ENCODE measurements around the gene HPD. TPM values are rescaled to one million over a fixed set of nuclear protein-coding genes. Genes with fewer than 3 reads are reported as not detected.
A peak's percentile ranks its signal among the peaks of the same experiment; 100 is the strongest.

HPD gene
- total and polyA plus RNA-seq, 2 donors (not counting 1 experiment from before 2014, with no cell fraction given) = 0.17 to 0.36 TPM

DNA sequence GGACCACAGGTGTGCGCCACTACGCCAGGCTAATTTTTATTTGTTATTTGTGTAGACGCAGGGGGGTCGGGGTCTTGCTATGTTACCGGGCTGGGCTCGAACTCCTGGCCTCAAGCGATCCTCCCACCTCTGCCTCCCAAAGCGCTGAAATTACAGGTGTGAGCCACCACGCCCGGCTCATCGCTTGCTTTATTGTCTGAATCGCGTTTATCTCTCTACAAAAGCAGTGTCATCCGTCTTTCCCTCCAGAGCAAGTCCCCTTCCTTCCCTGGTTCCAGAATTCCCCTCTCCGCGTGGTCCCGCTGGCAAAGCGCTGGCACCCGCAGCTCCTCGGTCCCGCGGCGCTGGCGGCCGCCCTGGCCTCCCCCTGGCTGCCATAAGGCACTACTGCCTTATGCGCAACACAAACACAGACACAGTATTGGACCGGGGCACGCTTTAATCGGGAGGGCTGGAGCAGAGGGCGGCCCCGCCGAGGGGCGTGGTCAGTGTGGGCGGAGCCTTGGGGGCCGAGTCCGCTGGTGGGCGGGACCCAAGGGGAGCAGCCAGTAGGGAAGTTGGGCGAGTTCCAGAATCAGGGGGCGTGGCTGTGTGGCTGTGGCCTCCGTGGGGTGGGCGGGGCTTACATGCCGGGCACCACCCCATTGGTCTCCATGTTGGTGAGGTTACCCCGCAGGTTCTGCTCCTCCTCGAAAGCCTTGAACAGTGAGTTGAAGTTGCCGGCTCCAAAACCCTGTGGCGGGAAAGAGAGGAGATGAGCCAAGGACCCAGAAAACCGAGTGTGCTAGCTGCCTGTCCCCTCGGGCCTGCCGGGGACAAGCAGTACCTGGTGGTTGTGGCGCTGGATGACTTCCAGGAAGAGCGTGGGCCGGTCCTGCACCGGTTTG, 19.3 kb downstream of the HPD start:
- DNase-seq (ENCODE audit: low read depth in 2 of 2) = peak; percentile 93 to 98
- no peaks in the 10 kb centered on the region for H3K36me3 ChIP-seq (ENCODE audit: control insufficient read depth, insufficient read depth, low read length)
- H4K20me1 ChIP-seq (ENCODE audit: control insufficient read depth, extremely low read depth, insufficient read depth, low read length) = no peaks in the 10 kb centered on the region
- no peaks in the 10 kb centered on the region for H3K79me2 ChIP-seq (ENCODE audit: control insufficient read depth, insufficient read depth, low read length)
- no peaks in the 10 kb centered on the region for H3K9me3 ChIP-seq (ENCODE audit: control insufficient read depth, insufficient read depth, low read depth, low read length)
- H3K4me2 ChIP-seq (ENCODE audit: extremely low read depth, insufficient read depth, low read length) = peak overlapping the region; percentile 97
- no peaks in the 10 kb centered on the region for H3K27me3 ChIP-seq (ENCODE audit: control insufficient read depth, insufficient read depth, low read length)
- H3K27ac ChIP-seq (ENCODE audit: insufficient read depth, low read length) = no peak overlapping the region
- peak overlapping the region; percentile 45 to 82 (median 71) for H3K4me3 ChIP-seq (replicated peaks in 1 of 4; ENCODE audit: control extremely low read depth in 1 of 4, insufficient read depth in 1 of 4, low read depth in 3 of 4, low read length in 4 of 4)
- H3K4me1 ChIP-seq (ENCODE audit: control insufficient read depth, extremely low read depth, insufficient read depth, low read length) = peaks cover 2% of the 10 kb centered on the region
- H2AFZ ChIP-seq (ENCODE audit: low read length) = peak overlapping the region; percentile 98
- peak overlapping the region; percentile 46 for H3K9ac ChIP-seq (ENCODE audit: insufficient read depth, low read length)
- TF ChIP-seq EZH2 (IDR thresholded peaks at IDR 0.05; ENCODE audit: low read length, missing control alignments) = no peak
- TF ChIP-seq, protein P1, sequence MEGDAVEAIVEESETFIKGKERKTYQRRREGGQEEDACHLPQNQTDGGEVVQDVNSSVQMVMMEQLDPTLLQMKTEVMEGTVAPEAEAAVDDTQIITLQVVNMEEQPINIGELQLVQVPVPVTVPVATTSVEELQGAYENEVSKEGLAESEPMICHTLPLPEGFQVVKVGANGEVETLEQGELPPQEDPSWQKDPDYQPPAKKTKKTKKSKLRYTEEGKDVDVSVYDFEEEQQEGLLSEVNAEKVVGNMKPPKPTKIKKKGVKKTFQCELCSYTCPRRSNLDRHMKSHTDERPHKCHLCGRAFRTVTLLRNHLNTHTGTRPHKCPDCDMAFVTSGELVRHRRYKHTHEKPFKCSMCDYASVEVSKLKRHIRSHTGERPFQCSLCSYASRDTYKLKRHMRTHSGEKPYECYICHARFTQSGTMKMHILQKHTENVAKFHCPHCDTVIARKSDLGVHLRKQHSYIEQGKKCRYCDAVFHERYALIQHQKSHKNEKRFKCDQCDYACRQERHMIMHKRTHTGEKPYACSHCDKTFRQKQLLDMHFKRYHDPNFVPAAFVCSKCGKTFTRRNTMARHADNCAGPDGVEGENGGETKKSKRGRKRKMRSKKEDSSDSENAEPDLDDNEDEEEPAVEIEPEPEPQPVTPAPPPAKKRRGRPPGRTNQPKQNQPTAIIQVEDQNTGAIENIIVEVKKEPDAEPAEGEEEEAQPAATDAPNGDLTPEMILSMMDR (conservative IDR thresholded peaks at IDR 0.05 in 1 of 2, IDR thresholded peaks at IDR 0.05 in 1 of 2; ENCODE audit: low read depth in 1 of 2, low read length in 2 of 2) = peak; percentile 35 to 50

DNA sequence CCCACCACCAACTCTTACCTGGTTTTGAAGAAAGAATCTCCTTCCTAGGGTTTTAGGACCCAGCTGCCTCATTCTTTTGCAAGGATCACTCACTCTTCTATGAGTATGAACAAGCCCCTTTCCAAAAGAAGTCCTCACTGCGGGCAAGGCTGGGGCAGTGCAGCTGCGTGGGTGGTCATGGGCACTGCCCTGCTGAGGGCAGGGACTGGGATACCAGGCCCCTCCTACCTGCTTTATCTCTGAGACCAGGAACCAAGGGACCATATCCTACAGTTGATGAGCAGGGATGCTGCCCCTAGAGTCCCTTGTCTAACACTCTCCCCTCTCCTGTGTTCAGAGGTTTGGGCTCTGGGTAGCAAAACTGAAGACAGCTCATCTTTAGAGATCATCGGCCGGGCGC, 20.5 kb downstream of the HPD start:
- Histone ChIP-seq H4K20me1 (ENCODE audit: control insufficient read depth, extremely low read depth, insufficient read depth, low read length) (no peaks in the 10 kb centered on the region), H2AFZ (ENCODE audit: low read length) (no peak overlapping the region), H3K9ac (ENCODE audit: insufficient read depth, low read length) (no peak overlapping the region), H3K27me3 (ENCODE audit: control insufficient read depth, insufficient read depth, low read length) (no peaks in the 10 kb centered on the region), H3K4me1 (ENCODE audit: control insufficient read depth, extremely low read depth, insufficient read depth, low read length) (peaks cover 2% of the 10 kb centered on the region), H3K4me3 (replicated peaks in 1 of 4; ENCODE audit: control extremely low read depth in 1 of 4, insufficient read depth in 1 of 4, low read depth in 3 of 4, low read length in 4 of 4) (no peak overlapping the region), H3K27ac (ENCODE audit: insufficient read depth, low read length) (no peak overlapping the region), H3K4me2 (ENCODE audit: extremely low read depth, insufficient read depth, low read length) (no peak overlapping the region), H3K9me3 (ENCODE audit: control insufficient read depth, insufficient read depth, low read depth, low read length) (no peaks in the 10 kb centered on the region), H3K79me2 (ENCODE audit: control insufficient read depth, insufficient read depth, low read length) (no peaks in the 10 kb centered on the region), H3K36me3 (ENCODE audit: control insufficient read depth, insufficient read depth, low read length) (no peaks in the 10 kb centered on the region)
- no peak for TF ChIP-seq EZH2 (IDR thresholded peaks at IDR 0.05; ENCODE audit: low read length, missing control alignments)
- TF ChIP-seq, protein P1 (conservative IDR thresholded peaks at IDR 0.05 in 1 of 2, IDR thresholded peaks at IDR 0.05 in 1 of 2; ENCODE audit: low read depth in 1 of 2, low read length in 2 of 2) = no peak
- no peak for DNase-seq (ENCODE audit: low read depth in 2 of 2)

DNA sequence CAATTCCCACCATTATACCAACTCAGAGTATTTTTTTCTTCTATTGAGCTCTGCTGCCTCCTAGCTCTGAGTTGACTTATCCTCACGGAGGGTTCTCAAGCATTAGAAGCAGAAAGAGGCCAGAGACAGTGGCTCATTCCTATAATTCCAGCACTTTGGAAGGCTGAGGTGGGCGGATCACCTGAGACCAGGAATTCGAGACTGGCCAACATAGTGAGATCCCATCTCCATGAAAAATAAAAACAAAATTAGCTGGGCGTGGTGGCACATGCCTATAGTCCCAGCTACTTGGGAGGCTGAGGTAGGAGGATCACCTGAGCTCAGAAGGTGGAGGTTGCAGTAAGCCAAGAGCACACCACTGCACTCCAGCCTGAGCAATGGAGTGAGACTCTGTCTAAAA, 21.0 kb downstream of the HPD start:
- Histone ChIP-seq H3K4me2 (ENCODE audit: extremely low read depth, insufficient read depth, low read length) (no peak overlapping the region), H3K27ac (ENCODE audit: insufficient read depth, low read length) (no peak overlapping the region), H2AFZ (ENCODE audit: low read length) (no peak overlapping the region), H3K9me3 (ENCODE audit: control insufficient read depth, insufficient read depth, low read depth, low read length) (no peaks in the 10 kb centered on the region), H4K20me1 (ENCODE audit: control insufficient read depth, extremely low read depth, insufficient read depth, low read length) (no peaks in the 10 kb centered on the region), H3K36me3 (ENCODE audit: control insufficient read depth, insufficient read depth, low read length) (no peaks in the 10 kb centered on the region), H3K27me3 (ENCODE audit: control insufficient read depth, insufficient read depth, low read length) (no peaks in the 10 kb centered on the region), H3K4me1 (ENCODE audit: control insufficient read depth, extremely low read depth, insufficient read depth, low read length) (peaks cover 2% of the 10 kb centered on the region), H3K4me3 (replicated peaks in 1 of 4; ENCODE audit: control extremely low read depth in 1 of 4, insufficient read depth in 1 of 4, low read depth in 3 of 4, low read length in 4 of 4) (no peak overlapping the region), H3K9ac (ENCODE audit: insufficient read depth, low read length) (no peak overlapping the region), H3K79me2 (ENCODE audit: control insufficient read depth, insufficient read depth, low read length) (no peaks in the 10 kb centered on the region)
- no peak for TF ChIP-seq EZH2 (IDR thresholded peaks at IDR 0.05; ENCODE audit: low read length, missing control alignments)
- TF ChIP-seq, protein P1 (conservative IDR thresholded peaks at IDR 0.05 in 1 of 2, IDR thresholded peaks at IDR 0.05 in 1 of 2; ENCODE audit: low read depth in 1 of 2, low read length in 2 of 2) = peak in 1 of 2 donors; percentile 18
- DNase-seq (ENCODE audit: low read depth in 2 of 2) = no peak

Data from fibroblast of lung (primary cell).